IMR-90 (cell line): ENCODE measurements around the gene XRCC4. TPM values are rescaled to one million over a fixed set of nuclear protein-coding genes. Genes with fewer than 3 reads are reported as not detected.

ENCODE experiments used
- ATAC-seq: fragments of 200-7000 bp; cut with Tn5 transposase; 2 replicates; pipeline ENCODE4 v1.9.1; 2020; ENCODE audit warnings: low read depth, mild to moderate bottlenecking, moderate library complexity
- BruUV-seq: library from RNA; stranded (reverse); fragments of 400-500 nt; replicated peaks from 2 replicates; lab custom pipeline; 2021; lab: Mats Ljungman, UMichigan
- CTCF ChIA-PET: fragments of 300-600 bp; formaldehyde crosslinking; extraction: SDS; loops from one replicate; lab custom pipeline; 2021; ENCODE audit warnings: antibody characterized with exemption; lab: Yijun Ruan, JAX
- POLR2A ChIA-PET: fragments of 300-600 bp; sonication (Branson Sonifier 250); formaldehyde crosslinking; loops from one replicate; lab custom pipeline; 2022; ENCODE audit warnings: antibody characterized with exemption; ENCODE audit not compliant: unreplicated experiment; lab: Charles Lee
- DNase-seq: peaks from one replicate; pipeline ENCODE4 v3.0.0; 2013
- H2AFZ ChIP-seq: replicated peaks from 2 replicates; pipeline ENCODE3; 2013; ENCODE audit warnings: low read length, mild to moderate bottlenecking; ENCODE audit not compliant: poor library complexity
- H2AK5ac ChIP-seq: 2 replicates; pipeline ENCODE4 v1.6.1; 2013; ENCODE audit warnings: low read depth, low read length, inconsistent platforms
- H2AK9ac ChIP-seq: replicated peaks from 2 replicates; pipeline ENCODE3; 2013; ENCODE audit warnings: mild to moderate bottlenecking, low read depth, low read length, moderate library complexity; ENCODE audit not compliant: poor library complexity
- H2BK120ac ChIP-seq: 2 replicates; pipeline ENCODE4 v1.6.1; 2013; ENCODE audit warnings: low read depth, low read length, inconsistent platforms
- H2BK15ac ChIP-seq: 3 replicates; pipeline ENCODE4 v1.6.1; 2013; ENCODE audit warnings: low read depth, low read length, inconsistent platforms
- H2BK20ac ChIP-seq: 2 replicates; pipeline ENCODE4 v1.6.1; 2013; ENCODE audit warnings: low read depth, mild to moderate bottlenecking, inconsistent platforms, low read length, moderate library complexity
- H2BK5ac ChIP-seq: 2 replicates; pipeline ENCODE4 v1.6.1; 2013; ENCODE audit warnings: mild to moderate bottlenecking, low read depth, low read length, inconsistent platforms; ENCODE audit not compliant: poor library complexity, severe bottlenecking
- H3K14ac ChIP-seq: replicated peaks from 2 replicates; pipeline ENCODE4 v1.6.1; 2013; ENCODE audit warnings: low read depth, low read length, inconsistent platforms
- H3K18ac ChIP-seq: 2 replicates; pipeline ENCODE4 v1.6.1; 2013; ENCODE audit warnings: low read depth, low read length, control low read depth
- H3K23ac ChIP-seq: 2 replicates; pipeline ENCODE4 v1.6.1; 2013; ENCODE audit warnings: low read depth, low read length, inconsistent platforms
- H3K27ac ChIP-seq: 2 replicates; pipeline ENCODE4 v1.5.1; 2013; ENCODE audit warnings: mild to moderate bottlenecking, control low read depth, low read length; ENCODE audit not compliant: insufficient read depth
- H3K27me3 ChIP-seq: 2 replicates; pipeline ENCODE4 v1.6.1; 2013; ENCODE audit warnings: low read length; ENCODE audit not compliant: control insufficient read depth, insufficient read depth
- H3K36me3 ChIP-seq: 2 replicates; pipeline ENCODE4 v1.6.1; 2013; ENCODE audit warnings: low read length, mixed read lengths; ENCODE audit not compliant: control insufficient read depth, insufficient read depth
- H3K4ac ChIP-seq: 2 replicates; pipeline ENCODE4 v1.6.1; 2013; ENCODE audit warnings: low read depth, low read length, inconsistent platforms
- H3K4me1 ChIP-seq: 2 replicates; pipeline ENCODE4 v1.6.1; 2013; ENCODE audit warnings: low read length, mixed read lengths; ENCODE audit not compliant: control insufficient read depth, insufficient read depth
- H3K4me2 ChIP-seq: 2 replicates; pipeline ENCODE4 v1.6.1; 2013; ENCODE audit warnings: low read depth, mild to moderate bottlenecking, control low read depth, low read length, moderate library complexity
- H3K4me3 ChIP-seq: 2 replicates; pipeline ENCODE4 v1.5.1; 2013; ENCODE audit warnings: low read depth, mild to moderate bottlenecking, control low read depth, low read length, moderate library complexity; ENCODE audit not compliant: insufficient read depth
- H3K56ac ChIP-seq: 2 replicates; pipeline ENCODE4 v1.6.1; 2013; ENCODE audit warnings: low read length, inconsistent platforms; ENCODE audit not compliant: insufficient read depth; ENCODE audit errors: extremely low read depth
- H3K79me1 ChIP-seq, 2 experiments: 2 replicates each; pipeline ENCODE4 v1.6.1; 2013; ENCODE audit warnings: low read length in 2 of 2, inconsistent platforms in 1 of 2, low read depth in 1 of 2
- H3K9ac ChIP-seq: 2 replicates; pipeline ENCODE4 v1.6.1; 2013; ENCODE audit warnings: low read depth, low read length, control low read depth
- H3K9me1 ChIP-seq: 2 replicates; pipeline ENCODE4 v1.6.1; 2013; ENCODE audit warnings: low read length, inconsistent platforms; ENCODE audit not compliant: insufficient read depth
- H3K9me3 ChIP-seq: 2 replicates; pipeline ENCODE4 v1.6.1; 2013; ENCODE audit warnings: low read length; ENCODE audit not compliant: control insufficient read depth, insufficient read depth
- H4K20me1 ChIP-seq: 2 replicates; pipeline ENCODE4 v1.6.1; 2013; ENCODE audit warnings: low read length, inconsistent platforms; ENCODE audit not compliant: insufficient read depth
- H4K5ac ChIP-seq: 2 replicates; pipeline ENCODE4 v1.6.1; 2013; ENCODE audit warnings: mild to moderate bottlenecking, low read depth, low read length, control low read depth
- H4K8ac ChIP-seq, 2 experiments: 2 replicates each; pipeline ENCODE4 v1.6.1; 2013; ENCODE audit warnings: low read depth in 2 of 2, low read length in 2 of 2, control low read depth in 1 of 2, inconsistent platforms in 1 of 2
- H4K91ac ChIP-seq: 2 replicates; pipeline ENCODE4 v1.6.1; 2013; ENCODE audit warnings: low read depth, low read length, inconsistent platforms; ENCODE audit not compliant: insufficient read depth
- CHD1 ChIP-seq: IDR thresholded peaks from 2 replicates; pipeline ENCODE4 v1.6.1; 2012; ENCODE audit warnings: low read depth, low read length, improper control_type of control experiment
- RCOR1 ChIP-seq: IDR thresholded peaks from 2 replicates; pipeline ENCODE4 v1.6.1; 2012; ENCODE audit warnings: mild to moderate bottlenecking, low read length, improper control_type of control experiment; ENCODE audit not compliant: insufficient replicate concordance
- WGBS, 2 experiments: methylation state at CpG; one replicate each; pipeline versions ENCODE4 v1.1.5 to v1.1.7; 2013; ENCODE audit warnings: missing lambda C conversion rate in 2 of 2; ENCODE audit not compliant: insufficient read length in 1 of 2; ENCODE audit errors: extremely low coverage in 2 of 2; 5-methylcytosine and 5-hydroxymethylcytosine counted together
- dilution Hi-C: fragments of 300-500 bp; cut with HindIII; formaldehyde crosslinking; loops from one replicate; pipeline ENCODE4 v1.14.3; 2018; ENCODE audit warnings: low sequenced_read_pairs; ENCODE audit not compliant: unreplicated experiment
- in situ Hi-C: fragments of 300-500 bp; cut with MboI; formaldehyde crosslinking; loops from 3 replicates; pipeline ENCODE4 v1.14.3; 2019; ENCODE audit warnings: low sequenced_read_pairs, inconsistent platforms, mixed read lengths
- intact Hi-C: fragments of 100-400 bp; cut with micrococcal nuclease; formaldehyde crosslinking; loops from 2 replicates; pipeline ENCODE4 v1.10.0; 2022
- polyA plus RNA-seq, 3 experiments: library from polyadenylated mRNA; depleted of rRNA; stranded (reverse); fragments of >200 nt; gene quantifications; 2 replicates each; pipeline ENCODE4 v1.2.3, GENCODE V29; 2012; ENCODE audit warnings: low replicate concordance in 1 of 3
- total RNA-seq: library from RNA; depleted of rRNA; stranded (reverse); fragments of >200 nt; gene quantifications from 2 replicates; pipeline ENCODE4 v1.2.3, GENCODE V29; 2012
- TF ChIP-seq, protein P1 (sequence below): fragments of 150-350 bp; IDR thresholded peaks from 2 replicates; pipeline ENCODE4 v1.6.1; 2016; ENCODE audit warnings: low read depth, mild to moderate bottlenecking, low read length, moderate library complexity, borderline replicate concordance

Gene XRCC4
- total and polyA plus RNA-seq, 2 of the 4 experiments (the other 2 are of a cell fraction), result 3.5 to 4.7 TPM

DNA sequence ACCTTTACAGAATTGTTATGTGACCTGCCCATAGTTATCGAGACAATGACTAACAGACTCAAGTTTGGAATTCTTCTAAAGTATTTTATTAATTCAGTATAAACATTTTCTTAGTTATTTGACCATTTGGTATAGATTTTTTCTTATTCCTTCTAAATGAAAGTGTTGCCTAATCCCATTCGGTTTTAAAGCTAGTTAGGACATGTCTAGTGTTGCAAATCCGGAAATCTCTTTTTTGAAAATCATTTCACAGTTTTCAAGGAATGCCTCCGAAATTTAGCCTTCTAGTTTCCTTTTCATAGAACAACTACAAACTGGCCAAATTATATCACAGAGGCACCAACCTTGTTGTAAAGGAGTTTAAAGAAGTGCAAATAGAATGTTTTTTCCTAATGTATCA, 171.8 kb downstream of the XRCC4 start:
- TF ChIP-seq, protein P1, sequence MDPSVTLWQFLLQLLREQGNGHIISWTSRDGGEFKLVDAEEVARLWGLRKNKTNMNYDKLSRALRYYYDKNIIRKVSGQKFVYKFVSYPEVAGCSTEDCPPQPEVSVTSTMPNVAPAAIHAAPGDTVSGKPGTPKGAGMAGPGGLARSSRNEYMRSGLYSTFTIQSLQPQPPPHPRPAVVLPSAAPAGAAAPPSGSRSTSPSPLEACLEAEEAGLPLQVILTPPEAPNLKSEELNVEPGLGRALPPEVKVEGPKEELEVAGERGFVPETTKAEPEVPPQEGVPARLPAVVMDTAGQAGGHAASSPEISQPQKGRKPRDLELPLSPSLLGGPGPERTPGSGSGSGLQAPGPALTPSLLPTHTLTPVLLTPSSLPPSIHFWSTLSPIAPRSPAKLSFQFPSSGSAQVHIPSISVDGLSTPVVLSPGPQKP, result no peak
- no peak for TF ChIP-seq CHD1
- no peak for TF ChIP-seq RCOR1
- Histone ChIP-seq H2BK20ac (no peak overlapping the region), H2BK15ac (no peak overlapping the region), H3K36me3 (no peaks in the 10 kb centered on the region), H3K4me3 (no peak overlapping the region), H3K56ac (no peak overlapping the region), H4K20me1 (no peaks in the 10 kb centered on the region), H3K9ac (no peak overlapping the region), H2AFZ (no peak overlapping the region), H3K14ac (no peak overlapping the region), H4K8ac (no peak overlapping the region), H3K9me3 (no peaks in the 10 kb centered on the region), H2AK5ac (no peak overlapping the region), H2BK5ac (no peak overlapping the region), H3K18ac (0 out of 2 replicates have a peak overlapping the region, but pooled peaks have one; percentile 31), H3K27ac (no peak overlapping the region), H3K23ac (no peak overlapping the region), H3K27me3 (no peaks in the 10 kb centered on the region), H3K4ac (no peak overlapping the region), H2BK120ac (no peak overlapping the region), H3K4me1 (no peaks in the 10 kb centered on the region; the same call in 1 of the 2 replicates), H3K9me1 (no peaks in the 10 kb centered on the region), H2AK9ac (no peak overlapping the region), H3K4me2 (no peak overlapping the region), H4K91ac (no peak overlapping the region), H3K79me1 (no peaks in the 10 kb centered on the region), H4K5ac (no peak overlapping the region)
- ChIA-PET POLR2A (no interaction called here), CTCF (no interaction called here)
- intact Hi-C loops, result no loop called here
- DNase-seq (no peak), ATAC-seq (no peak)
- dilution Hi-C loops, result no loop called here
- WGBS, 2 experiments, result no CpG with 5 or more reads among the region's 4 CpGs
- no TSS peak for BruUV-seq
- in situ Hi-C loops, result no loop called here
